ENCODE results near the gene TENT5A. TPM values are rescaled to one million over a fixed set of nuclear protein-coding genes. Genes with fewer than 3 reads are reported as not detected.

Gene TENT5A
- total RNA-seq, 4 donors from 2014 or later: 19.1 to 36.4 (median 26.9) TPM

DNA sequence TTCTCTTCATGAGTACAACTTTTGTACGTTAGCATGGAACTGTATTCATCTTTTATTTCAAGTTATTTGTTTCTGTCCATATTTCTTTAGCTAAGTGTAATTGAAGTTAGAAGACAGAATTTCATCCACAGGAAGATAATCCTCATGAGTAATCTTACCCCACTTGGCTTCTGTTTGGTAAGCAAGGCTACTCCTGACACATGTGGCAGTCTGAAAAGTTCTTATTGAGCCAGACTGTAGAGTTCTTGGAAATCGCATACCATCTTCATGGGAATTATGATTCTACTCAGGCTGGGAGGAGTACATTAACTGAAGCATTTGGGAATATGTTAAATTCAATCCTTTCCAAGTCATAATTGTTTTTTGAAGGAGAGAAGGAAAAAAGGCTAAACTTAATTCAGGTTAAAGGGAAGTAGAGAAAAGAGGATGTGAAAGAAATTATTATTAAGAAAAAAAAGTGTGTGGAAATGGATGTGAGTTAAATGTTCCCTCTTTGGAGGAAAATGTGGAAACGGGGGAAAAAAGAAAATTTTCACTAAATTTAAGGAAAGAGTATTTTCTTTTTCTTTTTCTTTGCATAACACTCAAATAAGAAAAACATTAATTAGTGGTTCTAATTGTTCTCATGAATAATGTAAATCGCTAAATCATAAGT is 41.5 kb upstream of the TENT5A start:
- Histone ChIP-seq H3K4me3 (no peak overlapping the region), H3K36me3 (no peaks in the 10 kb centered on the region), H3K27me3 (no peaks in the 10 kb centered on the region), H3K9me3 (no peaks in the 10 kb centered on the region), H3K4me1 (no peaks in the 10 kb centered on the region), H3K27ac (no peak overlapping the region)
- no peak for TF ChIP-seq CTCF (IDR thresholded peaks at IDR 0.05)
- no peak for TF ChIP-seq POLR2AphosphoS5 (IDR thresholded peaks at IDR 0.05)
- TF ChIP-seq EP300 (IDR thresholded peaks at IDR 0.05): no peak
- no peak for TF ChIP-seq POLR2A (IDR thresholded peaks at IDR 0.05)
- WGBS: 85% methylated on average over 4 of the region's 4 CpGs
- no peak for DNase-seq (ENCODE audit: low spot score in 2 of 2)

DNA sequence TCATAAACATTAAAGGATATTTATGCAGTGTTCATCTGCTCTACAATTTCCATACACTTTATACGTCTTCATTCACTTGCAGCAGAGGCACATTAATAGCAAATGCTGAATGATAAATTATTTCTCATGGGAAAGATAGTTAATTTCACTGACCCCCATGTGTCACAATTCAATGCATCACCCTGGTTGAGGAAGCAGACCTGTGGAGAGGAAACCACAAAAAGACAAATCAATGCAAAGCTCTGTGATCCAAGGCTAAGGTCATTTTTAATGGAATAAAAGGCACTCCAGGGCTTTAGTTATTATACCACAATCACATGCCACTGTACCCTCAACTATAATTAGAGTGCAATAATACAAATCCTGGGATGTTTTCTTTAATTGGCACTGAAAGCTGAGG is 40.3 kb upstream of the TENT5A start:
- Histone ChIP-seq H3K36me3 (no peaks in the 10 kb centered on the region), H3K4me3 (no peak overlapping the region), H3K27me3 (no peaks in the 10 kb centered on the region), H3K4me1 (no peaks in the 10 kb centered on the region), H3K9me3 (no peaks in the 10 kb centered on the region), H3K27ac (no peak overlapping the region)
- TF ChIP-seq CTCF (IDR thresholded peaks at IDR 0.05) (no peak), POLR2A (IDR thresholded peaks at IDR 0.05) (no peak), EP300 (IDR thresholded peaks at IDR 0.05) (no peak), POLR2AphosphoS5 (IDR thresholded peaks at IDR 0.05) (no peak)
- no peak for DNase-seq (ENCODE audit: low spot score in 2 of 2)
- 82% methylated on average over 1 of the region's 1 CpG for WGBS

DNA sequence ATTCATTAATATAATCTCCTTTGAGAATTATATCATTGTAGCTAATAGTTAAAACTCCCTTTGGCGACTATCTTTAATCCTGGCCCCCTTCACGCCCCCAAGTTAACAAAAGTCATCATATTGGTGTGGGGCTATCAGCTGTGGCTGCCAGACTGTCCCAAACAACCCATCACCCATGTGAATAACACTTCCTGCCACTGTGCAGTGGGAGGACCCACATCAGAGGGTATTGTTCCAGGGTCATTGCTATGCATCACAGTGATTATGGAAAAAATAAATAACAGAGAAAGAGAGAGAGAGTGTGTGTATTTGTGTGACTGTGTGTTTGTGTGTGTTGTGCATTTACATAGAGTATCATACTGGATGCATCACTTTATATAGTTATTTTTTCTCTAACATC is 39.3 kb upstream of the TENT5A start:
- no peak for TF ChIP-seq POLR2AphosphoS5 (IDR thresholded peaks at IDR 0.05)
- no peak for TF ChIP-seq CTCF (IDR thresholded peaks at IDR 0.05)
- no peak for TF ChIP-seq POLR2A (IDR thresholded peaks at IDR 0.05)
- TF ChIP-seq EP300 (IDR thresholded peaks at IDR 0.05): no peak
- WGBS: 85% methylated on average over 2 of the region's 2 CpGs

DNA sequence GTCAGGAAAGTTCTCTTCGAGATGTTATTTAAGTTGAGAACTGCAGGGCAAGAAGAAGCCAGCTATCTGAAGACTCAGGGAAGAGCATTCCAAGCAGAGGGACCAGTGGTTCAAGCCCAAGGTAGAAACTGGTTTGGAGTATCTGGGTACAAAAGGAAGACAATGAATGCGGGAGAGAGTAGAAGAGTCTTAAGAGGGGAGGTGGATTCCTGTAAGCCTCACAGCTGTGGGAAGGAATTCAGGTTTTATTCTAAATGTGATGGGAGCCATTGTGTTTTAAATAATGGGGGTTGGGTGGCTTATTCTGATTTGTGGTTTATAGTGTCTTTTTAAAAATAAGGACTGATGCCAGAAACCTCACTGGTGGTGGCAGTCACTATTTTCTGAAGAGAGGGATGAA is 37.6 kb upstream of the TENT5A start:
- Histone ChIP-seq H3K9me3 (no peaks in the 10 kb centered on the region), H3K4me1 (peaks cover 13% of the 10 kb centered on the region), H3K4me3 (no peak overlapping the region), H3K27me3 (no peaks in the 10 kb centered on the region), H3K36me3 (no peaks in the 10 kb centered on the region), H3K27ac (no peak overlapping the region)
- DNase-seq (ENCODE audit: low spot score in 2 of 2): no peak
- 90% methylated on average over 2 of the region's 2 CpGs for WGBS
- no peak for TF ChIP-seq EP300 (IDR thresholded peaks at IDR 0.05)
- no peak for TF ChIP-seq POLR2AphosphoS5 (IDR thresholded peaks at IDR 0.05)
- no peak for TF ChIP-seq POLR2A (IDR thresholded peaks at IDR 0.05)
- TF ChIP-seq CTCF (IDR thresholded peaks at IDR 0.05): no peak

More for the DNA sequence above, 39.3 kb upstream of the TENT5A start:
- no peak for DNase-seq (ENCODE audit: low spot score in 2 of 2)
- Histone ChIP-seq H3K4me1 (peaks cover 7% of the 10 kb centered on the region), H3K27me3 (no peaks in the 10 kb centered on the region), H3K36me3 (no peaks in the 10 kb centered on the region), H3K4me3 (no peak overlapping the region), H3K9me3 (no peaks in the 10 kb centered on the region), H3K27ac (no peak overlapping the region)

DNA sequence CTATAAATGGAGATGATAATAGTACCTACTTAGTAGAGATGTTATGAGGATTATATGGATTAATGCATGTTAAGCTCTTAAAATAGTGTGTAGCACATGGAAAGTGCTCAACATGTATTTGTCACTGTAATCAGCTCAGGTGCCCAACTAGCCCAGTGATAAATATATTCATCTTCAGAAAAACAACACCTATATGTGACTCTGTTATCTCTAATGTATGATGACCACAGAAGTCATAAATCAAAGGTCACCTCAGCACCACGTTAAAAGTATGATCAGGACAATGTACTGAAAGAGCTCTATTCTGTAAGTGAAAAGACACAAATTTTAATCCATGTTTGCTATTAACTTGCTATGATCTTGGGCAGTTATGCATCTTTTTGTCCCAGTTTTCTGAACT is 36.8 kb upstream of the TENT5A start:
- Histone ChIP-seq H3K27me3 (no peaks in the 10 kb centered on the region), H3K27ac (no peak overlapping the region), H3K4me1 (peaks cover 18% of the 10 kb centered on the region), H3K36me3 (no peaks in the 10 kb centered on the region), H3K4me3 (no peak overlapping the region), H3K9me3 (no peaks in the 10 kb centered on the region)
- TF ChIP-seq CTCF (IDR thresholded peaks at IDR 0.05) (no peak), EP300 (IDR thresholded peaks at IDR 0.05) (no peak), POLR2A (IDR thresholded peaks at IDR 0.05) (no peak), POLR2AphosphoS5 (IDR thresholded peaks at IDR 0.05) (no peak)
- WGBS: 54% methylated on average over 1 of the region's 1 CpG
- DNase-seq (ENCODE audit: low spot score in 2 of 2): no peak

Data from suprapubic skin (tissue), 4 donors.